Activated gamma-delta T cell treated with Interleukin-2 at 50 U/mL for 16 hours (primary cell): ENCODE results near the gene WNT9B.
"Not testable (repeated sequence)": the region's sequence is repeated elsewhere in the genome, so short reads cannot be mapped to it uniquely, and the experiment has no call there.

Experiments used
- DNase-seq: peaks from one replicate; pipeline ENCODE4 v3.0.0-alpha.2; 2020

The WNT9B gene

GRCh38 chr17:46917041-46917440 is 65.7 kb downstream of the WNT9B start:
- DNase-seq, result no peak

- DNase-seq, result no peak
Observed at GRCh38 chr17:46917516-46917915, 66.1 kb downstream of the WNT9B start.

DNA sequence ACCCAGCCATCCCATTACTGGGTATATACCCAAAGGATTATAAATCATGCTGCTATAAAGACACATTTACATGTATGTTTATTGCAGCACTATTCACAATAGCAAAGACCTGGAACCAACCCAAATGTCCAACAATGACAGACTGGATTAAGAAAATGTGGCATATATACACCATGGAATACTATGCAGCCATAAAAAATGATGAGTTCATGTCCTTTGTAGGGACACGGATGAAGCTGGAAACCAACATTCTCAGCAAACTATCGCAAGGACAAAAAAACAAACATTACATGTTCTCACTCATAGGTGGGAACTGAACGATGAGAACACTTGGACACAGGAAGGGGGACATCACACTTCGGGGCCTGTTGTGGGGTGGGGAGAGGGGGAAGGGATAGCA is 70.6 kb downstream of the WNT9B start:
- DNase-seq, result not testable (repeated sequence)

- no peak for DNase-seq
Observed at GRCh38 chr17:46922487-46922803, 71.1 kb downstream of the WNT9B start.

DNA sequence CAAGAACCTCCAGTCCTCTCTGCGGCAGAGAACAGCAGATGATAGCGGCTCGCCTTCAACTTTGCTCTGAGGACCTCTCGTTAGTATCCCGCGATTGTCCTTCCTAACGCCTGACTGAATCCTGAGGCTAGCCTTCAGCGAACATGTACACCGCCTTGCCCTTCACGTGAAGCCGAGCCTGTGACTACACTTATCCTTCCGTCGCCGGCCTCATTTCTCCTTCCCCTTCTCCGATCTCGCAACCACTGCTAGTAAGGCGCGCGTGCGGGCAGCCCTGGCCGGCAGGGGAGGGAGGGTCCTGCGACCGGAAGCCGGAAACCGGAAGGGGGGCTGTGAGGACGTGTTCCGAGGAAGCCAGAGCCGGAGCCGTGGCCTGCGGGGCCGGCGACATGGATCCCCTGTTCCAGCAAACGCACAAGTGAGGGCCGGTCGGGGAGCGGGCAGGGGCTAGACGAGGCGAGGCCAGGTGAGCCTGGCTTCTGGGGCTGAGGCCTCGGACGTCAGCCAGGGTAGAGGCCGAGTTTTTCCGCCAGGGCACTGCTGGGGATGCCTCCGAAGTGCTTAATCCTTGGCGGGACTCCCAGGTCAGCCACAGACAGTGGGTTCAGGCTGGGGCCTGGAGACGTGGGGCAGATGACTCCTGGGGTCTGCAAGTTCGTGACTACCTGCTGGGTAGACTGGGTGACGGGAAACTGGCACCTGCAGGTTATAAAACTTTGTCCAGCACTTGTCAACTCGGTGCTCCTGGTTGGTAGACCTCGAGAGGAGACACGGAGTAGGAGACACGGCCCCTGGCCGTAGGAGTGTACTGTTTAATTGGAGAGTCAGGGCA is 71.6 kb downstream of the WNT9B start, which contains the start of gene GOSR2:
TSS of gene GOSR2 (plus strand) at position 357 of the 832 bp plus-strand sequence. CDS start at position 390, 33 bp downstream.
- DNase-seq, result peak; percentile 89

DNA sequence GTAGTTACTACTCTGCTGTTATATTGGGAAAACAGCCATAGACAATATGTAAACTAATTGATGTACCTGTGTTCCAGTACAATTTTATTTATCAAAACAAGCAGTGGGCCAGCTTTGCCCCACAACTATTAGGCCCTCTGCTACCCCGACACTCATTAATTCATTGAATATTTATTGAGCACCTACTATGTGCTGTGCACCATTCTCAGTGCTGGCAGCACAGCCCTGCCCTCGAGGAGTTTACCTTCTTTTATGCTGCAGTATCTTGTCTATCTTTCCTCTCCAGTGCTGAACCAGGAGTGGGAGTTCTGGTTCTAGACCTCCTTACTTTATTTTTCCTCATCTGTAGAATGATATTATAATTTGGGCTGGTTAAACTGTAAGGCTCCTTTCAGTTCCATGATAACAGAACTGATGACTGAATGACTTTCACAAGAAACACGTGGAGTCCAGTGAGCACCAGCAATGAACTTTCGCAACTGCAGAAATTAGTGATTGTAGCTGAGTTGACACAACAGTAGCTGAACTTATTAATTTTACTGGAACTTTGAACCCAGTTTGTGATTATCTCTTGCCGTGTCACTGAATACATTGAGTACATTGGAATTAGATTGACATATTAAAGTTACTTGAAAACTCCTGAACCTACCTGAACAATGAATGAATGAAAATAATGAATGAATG is 73.9 kb downstream of the WNT9B start:
- no peak for DNase-seq

DNA sequence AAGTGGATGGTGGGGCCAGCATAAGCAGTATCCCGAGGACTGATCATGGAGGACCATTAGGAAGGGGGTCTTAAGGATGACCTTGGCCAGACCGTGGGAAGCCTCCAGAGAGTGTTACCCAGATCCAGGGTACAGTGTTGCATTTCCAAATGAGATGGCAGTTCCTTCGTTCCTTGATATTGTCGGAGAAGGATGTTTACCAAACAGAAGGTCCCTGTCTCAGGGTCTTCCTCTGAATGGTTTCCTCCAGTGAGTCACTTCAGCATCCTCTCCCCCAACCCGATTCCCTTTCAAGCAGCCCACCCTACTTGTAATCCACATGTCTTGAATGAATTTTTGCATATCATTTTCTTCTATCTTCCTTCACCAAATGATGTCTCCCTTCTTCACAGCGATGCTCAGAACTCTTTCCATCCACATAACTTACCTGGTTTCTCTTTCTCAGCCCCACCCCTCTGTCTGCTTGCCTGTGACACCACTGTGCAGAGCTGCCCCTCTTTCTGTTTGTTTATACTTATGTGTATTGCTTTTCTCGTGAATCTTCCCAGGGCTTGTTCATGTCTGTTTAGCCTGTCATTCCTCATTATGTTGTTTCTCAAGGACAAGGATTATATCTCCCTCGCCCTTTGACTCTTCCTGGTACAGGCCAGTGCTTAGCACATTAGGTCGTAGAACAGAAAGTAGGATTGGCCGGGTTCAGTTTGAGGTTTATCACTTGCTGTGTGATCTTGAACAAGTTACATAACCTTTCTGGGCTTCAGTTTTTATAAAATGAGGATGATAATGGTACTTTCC is 77.3 kb downstream of the WNT9B start:
- DNase-seq, result no peak

DNA sequence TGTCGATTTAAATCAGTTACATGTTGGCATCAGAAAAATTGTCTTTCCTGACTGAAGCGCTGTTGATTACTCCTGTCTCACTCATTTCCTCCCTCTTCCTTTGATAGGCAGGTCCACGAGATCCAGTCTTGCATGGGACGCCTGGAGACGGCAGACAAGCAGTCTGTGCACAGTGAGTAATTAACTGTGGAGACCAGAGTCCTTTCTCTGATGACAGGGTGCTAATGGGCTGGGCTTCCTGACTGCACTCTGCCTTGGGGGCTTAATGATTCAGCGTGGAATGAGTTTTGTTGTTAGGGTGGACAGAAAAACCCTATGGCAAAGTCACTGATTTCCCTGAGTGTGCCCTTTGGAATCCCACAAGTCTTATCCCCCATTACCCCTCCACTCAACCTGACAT is 78.0 kb downstream of the WNT9B start:
- DNase-seq, result no peak

DNA sequence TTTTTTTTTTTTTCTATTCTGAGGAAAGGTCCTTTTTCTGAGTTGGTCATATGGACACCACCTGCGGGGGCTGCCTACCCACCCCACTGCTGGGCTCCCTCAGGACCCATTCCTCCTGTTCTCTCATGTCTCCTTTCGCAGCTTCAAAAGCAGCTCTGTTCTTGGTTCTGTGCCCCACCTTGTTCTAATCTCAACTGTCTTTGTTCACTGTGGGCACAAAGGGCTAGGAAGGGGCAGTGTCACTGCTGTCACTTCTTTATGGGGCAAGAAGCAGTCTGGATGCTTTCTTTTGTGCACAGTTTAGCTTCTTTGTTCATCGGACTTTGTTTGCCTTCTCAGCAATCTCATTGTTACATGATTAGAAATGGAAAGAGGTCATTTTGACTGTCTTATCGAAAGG is 78.7 kb downstream of the WNT9B start:
- no peak for DNase-seq

DNA sequence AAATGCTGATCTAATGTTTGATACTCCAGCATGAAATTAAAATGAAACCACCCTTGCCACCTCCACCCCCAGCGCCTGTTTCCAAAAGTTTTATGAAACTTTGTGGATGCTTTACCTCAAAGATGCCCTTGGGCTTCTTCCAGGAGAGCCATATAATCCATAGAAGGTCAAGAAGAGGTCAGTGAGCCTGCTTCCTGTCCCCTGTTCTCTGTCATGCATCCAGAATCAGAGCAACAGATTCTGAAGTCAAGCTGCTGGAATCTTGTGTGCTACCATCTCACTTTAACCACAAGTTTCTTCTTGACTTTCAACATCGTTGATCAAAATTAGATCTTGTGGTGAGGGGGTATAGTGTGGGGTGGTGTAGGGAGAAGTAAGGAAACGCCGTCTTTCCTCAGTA is 80.2 kb downstream of the WNT9B start:
- DNase-seq, result no peak

DNA sequence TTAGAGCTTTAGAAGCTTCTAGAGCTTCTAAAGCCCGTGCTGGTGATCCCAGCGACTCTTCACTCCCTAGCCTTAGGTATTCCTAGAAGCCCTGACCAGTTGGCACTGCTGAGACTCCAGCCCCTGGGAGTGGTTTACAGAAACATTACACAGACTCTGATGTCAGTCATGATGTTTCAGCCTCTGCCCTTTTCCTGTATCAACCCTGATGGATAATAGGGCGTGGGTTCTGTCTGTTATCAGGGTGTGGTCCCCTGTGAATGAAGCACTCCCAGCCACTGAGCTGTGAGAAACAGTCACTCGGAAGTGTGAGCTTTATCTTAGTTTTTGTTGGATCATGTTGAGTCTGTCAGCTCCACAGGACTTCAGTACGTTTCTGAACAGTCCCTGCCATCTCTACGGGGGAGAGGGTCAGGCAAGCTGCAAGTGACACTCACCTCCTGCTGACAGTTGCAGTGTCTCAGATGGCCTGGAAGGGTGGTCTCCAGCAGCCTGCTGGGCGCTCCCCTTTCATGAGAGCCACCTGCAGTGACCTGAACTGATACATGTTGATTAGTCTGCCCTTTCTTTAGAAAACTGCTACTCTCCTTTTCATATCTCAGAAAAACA is 84.4 kb downstream of the WNT9B start:
- DNase-seq, result no peak
